ENCODE data around the gene CES5A. TPM values are rescaled to one million over a fixed set of nuclear protein-coding genes. Genes with fewer than 3 reads are reported as not detected.

CES5A gene
- total and polyA plus RNA-seq, 2 of the 4 experiments (the other 2 are of a cell fraction) = not detected

DNA sequence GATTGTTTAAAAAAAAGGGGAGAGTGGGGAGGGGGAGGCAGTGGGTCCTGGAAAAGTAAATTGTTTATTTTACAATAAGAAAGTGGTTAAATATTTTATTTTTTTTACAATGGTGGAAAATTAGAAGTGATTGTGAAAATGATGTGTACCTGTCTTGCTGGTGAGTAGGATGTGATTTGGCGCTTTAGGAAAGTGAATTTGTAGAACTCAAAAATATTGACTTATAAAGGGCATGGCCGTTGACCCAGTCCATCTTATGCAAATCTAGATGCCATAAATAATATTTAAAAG lies 32.1 kb downstream of the CES5A start:
- Histone ChIP-seq H2BK20ac (ENCODE audit: low read depth, low read length) (no peak overlapping the region), H3K4ac (ENCODE audit: low read depth, low read length) (no peak overlapping the region), H3K4me2 (ENCODE audit: low read depth, low read length) (no peak overlapping the region), H3K9ac (ENCODE audit: low read depth, low read length) (no peak overlapping the region), H2BK15ac (ENCODE audit: low read depth, low read length) (no peak overlapping the region), H4K5ac (ENCODE audit: low read depth, low read length) (no peak overlapping the region), H4K8ac (ENCODE audit: low read depth in 2 of 2, low read length in 2 of 2) (no peak overlapping the region), H2AK5ac (ENCODE audit: low read depth, low read length) (no peak overlapping the region), H3K14ac (replicated peaks; ENCODE audit: low read depth, low read length) (no peak overlapping the region), H3K4me3 (ENCODE audit: insufficient read depth, low read depth, low read length) (no peak overlapping the region), H3K9me1 (ENCODE audit: insufficient read depth, low read length) (no peaks in the 10 kb centered on the region), H2AFZ (replicated peaks; ENCODE audit: low read length, poor library complexity) (no peak overlapping the region), H4K20me1 (ENCODE audit: insufficient read depth, low read length) (no peaks in the 10 kb centered on the region), H4K91ac (ENCODE audit: insufficient read depth, low read depth, low read length) (no peak overlapping the region), H2AK9ac (replicated peaks; ENCODE audit: low read depth, low read length, poor library complexity) (no peak overlapping the region), H3K23ac (ENCODE audit: low read depth, low read length) (no peak overlapping the region), H2BK120ac (ENCODE audit: low read depth, low read length) (no peak overlapping the region), H3K27me3 (ENCODE audit: control insufficient read depth, insufficient read depth, low read length) (no peaks in the 10 kb centered on the region), H3K27ac (ENCODE audit: insufficient read depth, low read length) (no peak overlapping the region), H3K4me1 (ENCODE audit: control insufficient read depth, insufficient read depth, low read length) (no peaks in the 10 kb centered on the region), H3K79me1 (ENCODE audit: low read depth in 1 of 2, low read length in 2 of 2) (no peaks in the 10 kb centered on the region), H3K36me3 (ENCODE audit: control insufficient read depth, insufficient read depth, low read length) (no peaks in the 10 kb centered on the region), H3K9me3 (ENCODE audit: control insufficient read depth, insufficient read depth, low read length) (no peaks in the 10 kb centered on the region), H3K18ac (ENCODE audit: low read depth, low read length) (no peak overlapping the region), H3K56ac (ENCODE audit: extremely low read depth, insufficient read depth, low read length) (no peak overlapping the region), H2BK5ac (ENCODE audit: low read depth, low read length, poor library complexity, severe bottlenecking) (no peak overlapping the region)
- ChIA-PET CTCF (no interaction called here), POLR2A (ENCODE audit: unreplicated experiment) (no interaction called here)
- intact Hi-C loops (cut with micrococcal nuclease) = loop anchor here (1.0 to 5.0 kb wide), 3 partner anchors 131 to 476 kb away; no protein-coding TSS in a partner anchor
- no TSS peak for BruUV-seq (replicated peaks)
- no peak for DNase-seq
- no CpG with 5 or more reads among the region's 2 CpGs for WGBS, 2 experiments (ENCODE audit: extremely low coverage in 2 of 2, insufficient read length in 1 of 2)
- ATAC-seq (ENCODE audit: low read depth) = no peak
- in situ Hi-C loops (cut with MboI; ENCODE audit: low sequenced_read_pairs) = loop anchor here (5.0 to 10.0 kb wide), 3 partner anchors 131 to 378 kb away; no protein-coding TSS in a partner anchor
- TF ChIP-seq, protein P1, sequence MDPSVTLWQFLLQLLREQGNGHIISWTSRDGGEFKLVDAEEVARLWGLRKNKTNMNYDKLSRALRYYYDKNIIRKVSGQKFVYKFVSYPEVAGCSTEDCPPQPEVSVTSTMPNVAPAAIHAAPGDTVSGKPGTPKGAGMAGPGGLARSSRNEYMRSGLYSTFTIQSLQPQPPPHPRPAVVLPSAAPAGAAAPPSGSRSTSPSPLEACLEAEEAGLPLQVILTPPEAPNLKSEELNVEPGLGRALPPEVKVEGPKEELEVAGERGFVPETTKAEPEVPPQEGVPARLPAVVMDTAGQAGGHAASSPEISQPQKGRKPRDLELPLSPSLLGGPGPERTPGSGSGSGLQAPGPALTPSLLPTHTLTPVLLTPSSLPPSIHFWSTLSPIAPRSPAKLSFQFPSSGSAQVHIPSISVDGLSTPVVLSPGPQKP (IDR thresholded peaks at IDR 0.05; ENCODE audit: borderline replicate concordance, low read depth, low read length) = no peak
- TF ChIP-seq RCOR1 (IDR thresholded peaks at IDR 0.05; ENCODE audit: insufficient replicate concordance, low read length) (no peak), MAZ (IDR thresholded peaks at IDR 0.05; ENCODE audit: borderline replicate concordance, low read depth, low read length) (no peak), CEBPB (IDR thresholded peaks at IDR 0.05; ENCODE audit: low read depth, low read length) (no peak), FOS (IDR thresholded peaks at IDR 0.05; ENCODE audit: low read depth, low read length) (no peak), MXI1 (IDR thresholded peaks at IDR 0.05; ENCODE audit: borderline replicate concordance, low read depth, low read length) (no peak), MAFK (IDR thresholded peaks at IDR 0.05; ENCODE audit: low read depth, low read length) (no peak), RAD21 (IDR thresholded peaks at IDR 0.05; ENCODE audit: low read length) (no peak), SMC3 (IDR thresholded peaks at IDR 0.05; ENCODE audit: low read depth, low read length) (no peak), BHLHE40 (IDR thresholded peaks at IDR 0.05; ENCODE audit: low read depth, low read length) (no peak), NFE2L2 (IDR thresholded peaks at IDR 0.05; ENCODE audit: low read depth, low read length) (no peak), CHD1 (IDR thresholded peaks at IDR 0.05; ENCODE audit: low read depth, low read length) (no peak), USF2 (IDR thresholded peaks at IDR 0.05; ENCODE audit: low read depth, low read length) (no peak), POLR2A (IDR thresholded peaks at IDR 0.05; ENCODE audit: low read depth, low read length) (no peak), RFX5 (IDR thresholded peaks at IDR 0.05; ENCODE audit: low read depth, low read length) (no peak)
- TF ChIP-seq, protein P2, sequence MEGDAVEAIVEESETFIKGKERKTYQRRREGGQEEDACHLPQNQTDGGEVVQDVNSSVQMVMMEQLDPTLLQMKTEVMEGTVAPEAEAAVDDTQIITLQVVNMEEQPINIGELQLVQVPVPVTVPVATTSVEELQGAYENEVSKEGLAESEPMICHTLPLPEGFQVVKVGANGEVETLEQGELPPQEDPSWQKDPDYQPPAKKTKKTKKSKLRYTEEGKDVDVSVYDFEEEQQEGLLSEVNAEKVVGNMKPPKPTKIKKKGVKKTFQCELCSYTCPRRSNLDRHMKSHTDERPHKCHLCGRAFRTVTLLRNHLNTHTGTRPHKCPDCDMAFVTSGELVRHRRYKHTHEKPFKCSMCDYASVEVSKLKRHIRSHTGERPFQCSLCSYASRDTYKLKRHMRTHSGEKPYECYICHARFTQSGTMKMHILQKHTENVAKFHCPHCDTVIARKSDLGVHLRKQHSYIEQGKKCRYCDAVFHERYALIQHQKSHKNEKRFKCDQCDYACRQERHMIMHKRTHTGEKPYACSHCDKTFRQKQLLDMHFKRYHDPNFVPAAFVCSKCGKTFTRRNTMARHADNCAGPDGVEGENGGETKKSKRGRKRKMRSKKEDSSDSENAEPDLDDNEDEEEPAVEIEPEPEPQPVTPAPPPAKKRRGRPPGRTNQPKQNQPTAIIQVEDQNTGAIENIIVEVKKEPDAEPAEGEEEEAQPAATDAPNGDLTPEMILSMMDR (conservative IDR thresholded peaks at IDR 0.05; ENCODE audit: low read depth, low read length) = no peak
- dilution Hi-C loops (cut with HindIII; ENCODE audit: low sequenced_read_pairs, unreplicated experiment) = no loop called here

Measured in IMR-90 (cell line).